ENCODE measurements around the gene PPP1R1B.

- no peak for TF ChIP-seq CTCF (IDR thresholded peaks at IDR 0.05)
- TF ChIP-seq POLR2A (IDR thresholded peaks at IDR 0.05): no peak
Observed at GRCh38 chr17:39635614-39636176, 8.9 kb downstream of the PPP1R1B start.

Data from testis (tissue), 2 donors.